ENCODE measurements around the gene FURIN.
"Not testable (repeated sequence)": the region's sequence is repeated elsewhere in the genome, so short reads cannot be mapped to it uniquely, and the experiment has no call there.

The FURIN gene

GRCh38 chr15:90872486-90873184, 4.2 kb downstream of the FURIN start:
- H3K27ac ChIP-seq (ENCODE audit: low read length) = peak overlapping the region; percentile 80
- H3K36me3 ChIP-seq (ENCODE audit: control insufficient read depth in 1 of 2, insufficient read depth in 2 of 2, low read length in 2 of 2) = peaks cover 14 to 23% of the 10 kb centered on the region in 2 donors
- H3K4me1 ChIP-seq (ENCODE audit: control insufficient read depth in 1 of 2, insufficient read depth in 2 of 2, low read length in 2 of 2) = peaks cover 27 to 42% of the 10 kb centered on the region in 2 donors
- H3K9me3 ChIP-seq (ENCODE audit: control insufficient read depth in 1 of 2, low read length in 2 of 2) = no peaks in the 10 kb centered on the region
- no peaks in the 10 kb centered on the region for H3K27me3 ChIP-seq (ENCODE audit: low read depth, low read length)
- H3K4me3 ChIP-seq (ENCODE audit: low read depth in 1 of 2, low read length in 2 of 2) = peak overlapping the region; percentile 78

DNA sequence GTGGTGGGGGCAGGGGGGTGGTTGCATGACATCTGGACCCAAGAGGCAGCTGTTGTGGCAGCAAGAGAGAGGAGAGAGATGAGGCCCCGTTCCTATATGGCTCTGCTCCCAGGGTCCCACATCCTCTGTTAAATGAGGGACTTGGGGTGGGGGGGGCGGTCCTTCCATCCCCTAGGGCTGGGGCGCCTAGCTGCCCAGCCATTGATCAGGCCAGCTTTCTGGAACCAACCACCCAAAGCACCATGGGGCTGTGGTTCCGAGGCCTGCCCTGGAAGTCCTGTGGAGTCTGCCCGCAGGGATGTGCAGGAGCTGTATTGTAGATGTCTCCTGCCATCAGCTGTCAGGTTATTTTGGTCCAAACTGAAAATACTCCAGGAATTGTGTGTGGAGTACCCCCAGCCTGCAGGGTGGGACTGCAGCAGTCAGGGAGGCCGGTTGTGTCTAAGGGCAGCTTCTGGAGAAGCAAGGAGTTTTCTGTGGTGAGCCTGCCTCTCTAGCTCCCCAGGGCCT, 5.2 kb downstream of the FURIN start:
- Histone ChIP-seq H3K4me3 (ENCODE audit: low read depth in 1 of 2, low read length in 2 of 2) (peak overlapping the region in 1 of 2 donors; percentile 78), H3K4me1 (ENCODE audit: control insufficient read depth in 1 of 2, insufficient read depth in 2 of 2, low read length in 2 of 2) (peaks cover 27 to 42% of the 10 kb centered on the region in 2 donors), H3K27me3 (ENCODE audit: low read depth, low read length) (no peaks in the 10 kb centered on the region), H3K36me3 (ENCODE audit: control insufficient read depth in 1 of 2, insufficient read depth in 2 of 2, low read length in 2 of 2) (peaks cover 23 to 32% of the 10 kb centered on the region in 2 donors), H3K9me3 (ENCODE audit: control insufficient read depth in 1 of 2, low read length in 2 of 2) (no peaks in the 10 kb centered on the region), H3K27ac (ENCODE audit: low read length) (peak overlapping the region; percentile 80)

- peaks cover 23 to 38% of the 10 kb centered on the region in 2 donors for H3K4me1 ChIP-seq (ENCODE audit: control insufficient read depth in 1 of 2, insufficient read depth in 2 of 2, low read length in 2 of 2)
- H3K4me3 ChIP-seq (ENCODE audit: low read depth in 1 of 2, low read length in 2 of 2) = peak overlapping the region in 1 of 2 donors; percentile 78
- H3K9me3 ChIP-seq (ENCODE audit: control insufficient read depth in 1 of 2, low read length in 2 of 2) = no peaks in the 10 kb centered on the region
- peaks cover 29 to 38% of the 10 kb centered on the region in 2 donors for H3K36me3 ChIP-seq (ENCODE audit: control insufficient read depth in 1 of 2, insufficient read depth in 2 of 2, low read length in 2 of 2)
- no peaks in the 10 kb centered on the region for H3K27me3 ChIP-seq (ENCODE audit: low read depth, low read length)
- peak overlapping the region; percentile 80 for H3K27ac ChIP-seq (ENCODE audit: low read length)
These were observed 5.7 kb downstream of the FURIN start for GRCh38 chr15:90873998-90874605.

GRCh38 chr15:90874986-90875385, 6.6 kb downstream of the FURIN start:
- not testable (repeated sequence) for H3K27ac ChIP-seq (ENCODE audit: low read length); H3K4me3 ChIP-seq (ENCODE audit: low read depth in 1 of 2, low read length in 2 of 2); H3K27me3 ChIP-seq (ENCODE audit: low read depth, low read length); H3K9me3 ChIP-seq (ENCODE audit: control insufficient read depth in 1 of 2, low read length in 2 of 2)
- Histone ChIP-seq H3K4me1 (ENCODE audit: control insufficient read depth in 1 of 2, insufficient read depth in 2 of 2, low read length in 2 of 2) (peaks cover 15 to 30% of the 10 kb centered on the region in 2 donors), H3K36me3 (ENCODE audit: control insufficient read depth in 1 of 2, insufficient read depth in 2 of 2, low read length in 2 of 2) (peaks cover 37 to 47% of the 10 kb centered on the region in 2 donors)

- no peaks in the 10 kb centered on the region for H3K9me3 ChIP-seq (ENCODE audit: control insufficient read depth in 1 of 2, low read length in 2 of 2)
- H3K4me3 ChIP-seq (ENCODE audit: low read depth in 1 of 2, low read length in 2 of 2) = no peak overlapping the region
- no peak overlapping the region for H3K27ac ChIP-seq (ENCODE audit: low read length)
- peaks cover 40 to 52% of the 10 kb centered on the region in 2 donors for H3K36me3 ChIP-seq (ENCODE audit: control insufficient read depth in 1 of 2, insufficient read depth in 2 of 2, low read length in 2 of 2)
- H3K4me1 ChIP-seq (ENCODE audit: control insufficient read depth in 1 of 2, insufficient read depth in 2 of 2, low read length in 2 of 2) = peaks cover 9 to 26% of the 10 kb centered on the region in 2 donors
- no peaks in the 10 kb centered on the region for H3K27me3 ChIP-seq (ENCODE audit: low read depth, low read length)
These were observed 7.2 kb downstream of the FURIN start for GRCh38 chr15:90875549-90875981.

GRCh38 chr15:90876046-90876445, 7.7 kb downstream of the FURIN start:
- peaks cover 43 to 57% of the 10 kb centered on the region in 2 donors for H3K36me3 ChIP-seq (ENCODE audit: control insufficient read depth in 1 of 2, insufficient read depth in 2 of 2, low read length in 2 of 2)
- no peak overlapping the region for H3K4me3 ChIP-seq (ENCODE audit: low read depth in 1 of 2, low read length in 2 of 2)
- no peak overlapping the region for H3K27ac ChIP-seq (ENCODE audit: low read length)

GRCh38 chr15:90876512-90877170, 8.3 kb downstream of the FURIN start:
- H3K4me1 ChIP-seq (ENCODE audit: control insufficient read depth in 1 of 2, insufficient read depth in 2 of 2, low read length in 2 of 2) = peaks cover 8 to 22% of the 10 kb centered on the region in 2 donors
- H3K4me3 ChIP-seq (ENCODE audit: low read depth in 1 of 2, low read length in 2 of 2) = no peak overlapping the region
- H3K27ac ChIP-seq (ENCODE audit: low read length) = no peak overlapping the region
- H3K36me3 ChIP-seq (ENCODE audit: control insufficient read depth in 1 of 2, insufficient read depth in 2 of 2, low read length in 2 of 2) = peaks cover 43 to 63% of the 10 kb centered on the region in 2 donors
- no peaks in the 10 kb centered on the region for H3K27me3 ChIP-seq (ENCODE audit: low read depth, low read length)
- H3K9me3 ChIP-seq (ENCODE audit: control insufficient read depth in 1 of 2, low read length in 2 of 2) = no peaks in the 10 kb centered on the region

More at GRCh38 chr15:90876046-90876445, 7.7 kb downstream of the FURIN start:
- H3K4me1 ChIP-seq (ENCODE audit: control insufficient read depth in 1 of 2, insufficient read depth in 2 of 2, low read length in 2 of 2) = peaks cover 8 to 22% of the 10 kb centered on the region in 2 donors
- H3K27me3 ChIP-seq (ENCODE audit: low read depth, low read length) = no peaks in the 10 kb centered on the region
- no peaks in the 10 kb centered on the region for H3K9me3 ChIP-seq (ENCODE audit: control insufficient read depth in 1 of 2, low read length in 2 of 2)

DNA sequence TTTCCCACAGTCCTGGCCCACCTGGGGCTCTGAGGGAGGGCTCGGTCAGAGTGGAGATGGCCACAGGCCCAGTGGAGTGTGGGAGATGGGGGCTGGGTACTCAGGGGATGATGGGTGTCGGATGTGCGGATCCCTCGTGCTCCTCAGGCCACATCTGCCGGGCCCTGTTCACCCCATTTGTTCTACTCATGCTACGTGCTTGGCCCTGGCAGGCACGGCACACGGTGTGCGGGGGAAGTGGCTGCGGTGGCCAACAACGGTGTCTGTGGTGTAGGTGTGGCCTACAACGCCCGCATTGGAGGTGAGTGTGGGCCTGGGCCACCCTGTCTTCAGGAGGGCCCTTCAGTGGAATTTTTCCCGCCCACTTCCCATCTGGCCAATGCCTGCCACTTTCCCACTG, 8.9 kb downstream of the FURIN start:
- Histone ChIP-seq H3K27ac (ENCODE audit: low read length) (no peak overlapping the region), H3K4me3 (ENCODE audit: low read depth in 1 of 2, low read length in 2 of 2) (no peak overlapping the region), H3K4me1 (ENCODE audit: control insufficient read depth in 1 of 2, insufficient read depth in 2 of 2, low read length in 2 of 2) (peaks cover 8 to 21% of the 10 kb centered on the region in 2 donors), H3K36me3 (ENCODE audit: control insufficient read depth in 1 of 2, insufficient read depth in 2 of 2, low read length in 2 of 2) (peaks cover 43 to 70% of the 10 kb centered on the region in 2 donors), H3K9me3 (ENCODE audit: control insufficient read depth in 1 of 2, low read length in 2 of 2) (no peaks in the 10 kb centered on the region), H3K27me3 (ENCODE audit: low read depth, low read length) (no peaks in the 10 kb centered on the region)

DNA sequence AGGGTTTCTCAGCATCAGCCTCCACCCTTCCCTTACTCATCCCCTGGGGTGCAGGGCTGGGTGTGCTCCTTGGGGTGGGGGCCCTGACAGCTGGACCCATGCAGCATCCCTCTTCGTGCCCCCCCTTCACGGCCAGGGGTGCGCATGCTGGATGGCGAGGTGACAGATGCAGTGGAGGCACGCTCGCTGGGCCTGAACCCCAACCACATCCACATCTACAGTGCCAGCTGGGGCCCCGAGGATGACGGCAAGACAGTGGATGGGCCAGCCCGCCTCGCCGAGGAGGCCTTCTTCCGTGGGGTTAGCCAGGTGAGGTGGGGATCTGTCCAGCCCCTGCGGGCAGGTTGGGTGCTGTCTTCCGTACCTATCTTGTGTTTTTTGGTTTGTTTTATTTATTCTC, 9.6 kb downstream of the FURIN start:
- H3K4me1 ChIP-seq (ENCODE audit: control insufficient read depth in 1 of 2, insufficient read depth in 2 of 2, low read length in 2 of 2) = peaks cover 8 to 14% of the 10 kb centered on the region in 2 donors
- H3K4me3 ChIP-seq (ENCODE audit: low read depth in 1 of 2, low read length in 2 of 2) = no peak overlapping the region
- peaks cover 43 to 71% of the 10 kb centered on the region in 2 donors for H3K36me3 ChIP-seq (ENCODE audit: control insufficient read depth in 1 of 2, insufficient read depth in 2 of 2, low read length in 2 of 2)
- H3K9me3 ChIP-seq (ENCODE audit: control insufficient read depth in 1 of 2, low read length in 2 of 2) = no peaks in the 10 kb centered on the region
- no peak overlapping the region for H3K27ac ChIP-seq (ENCODE audit: low read length)
- H3K27me3 ChIP-seq (ENCODE audit: low read depth, low read length) = no peaks in the 10 kb centered on the region

- Histone ChIP-seq H3K36me3 (ENCODE audit: control insufficient read depth in 1 of 2, insufficient read depth in 2 of 2, low read length in 2 of 2) (peaks cover 43 to 71% of the 10 kb centered on the region in 2 donors), H3K4me1 (ENCODE audit: control insufficient read depth in 1 of 2, insufficient read depth in 2 of 2, low read length in 2 of 2) (peaks cover 11 to 12% of the 10 kb centered on the region in 2 donors), H3K4me3 (ENCODE audit: low read depth in 1 of 2, low read length in 2 of 2) (no peak overlapping the region), H3K27ac (ENCODE audit: low read length) (no peak overlapping the region), H3K27me3 (ENCODE audit: low read depth, low read length) (no peaks in the 10 kb centered on the region), H3K9me3 (ENCODE audit: control insufficient read depth in 1 of 2, low read length in 2 of 2) (no peaks in the 10 kb centered on the region)
These were observed 10.3 kb downstream of the FURIN start for GRCh38 chr15:90878660-90879059.

GRCh38 chr15:90879730-90880366, 11.5 kb downstream of the FURIN start:
- no peak overlapping the region for H3K4me3 ChIP-seq (ENCODE audit: low read depth in 1 of 2, low read length in 2 of 2)

More at GRCh38 chr15:90879730-90880366, 11.5 kb downstream of the FURIN start:
- H3K27ac ChIP-seq (ENCODE audit: low read length) = no peak overlapping the region
- H3K27me3 ChIP-seq (ENCODE audit: low read depth, low read length) = no peaks in the 10 kb centered on the region
- peaks cover 8 to 9% of the 10 kb centered on the region in 2 donors for H3K4me1 ChIP-seq (ENCODE audit: control insufficient read depth in 1 of 2, insufficient read depth in 2 of 2, low read length in 2 of 2)
- H3K36me3 ChIP-seq (ENCODE audit: control insufficient read depth in 1 of 2, insufficient read depth in 2 of 2, low read length in 2 of 2) = peaks cover 43 to 71% of the 10 kb centered on the region in 2 donors
- H3K9me3 ChIP-seq (ENCODE audit: control insufficient read depth in 1 of 2, low read length in 2 of 2) = no peaks in the 10 kb centered on the region
